Fibroblast of the aortic adventitia (primary cell): Measurements from ENCODE around the gene RAPGEF6. TPM values are rescaled to one million over a fixed set of nuclear protein-coding genes. Genes with fewer than 3 reads are reported as not detected.

Experiments
- DNase-seq: peaks from one replicate; pipeline ENCODE4 v3.0.0-alpha.2; 2010; ENCODE audit warnings: low read depth
- H3K4me3 ChIP-seq: 2 replicates; pipeline ENCODE4 v1.5.1; 2011; ENCODE audit warnings: low read depth, mild to moderate bottlenecking, control low read depth, low read length, moderate library complexity
- CTCF ChIP-seq: IDR thresholded peaks from 2 replicates; pipeline ENCODE4 v1.5.1; 2011; ENCODE audit warnings: mild to moderate bottlenecking, low read length, control low read depth, inconsistent platforms; ENCODE audit not compliant: insufficient read depth
- total RNA-seq: library from RNA; depleted of rRNA; stranded (reverse); fragments of >200 nt; gene quantifications from 2 replicates; pipeline ENCODE4 v1.2.3, GENCODE V29; 2012; ENCODE audit warnings: low replicate concordance

Gene RAPGEF6
- total RNA-seq, 1 donor, result 17.5 TPM

DNA sequence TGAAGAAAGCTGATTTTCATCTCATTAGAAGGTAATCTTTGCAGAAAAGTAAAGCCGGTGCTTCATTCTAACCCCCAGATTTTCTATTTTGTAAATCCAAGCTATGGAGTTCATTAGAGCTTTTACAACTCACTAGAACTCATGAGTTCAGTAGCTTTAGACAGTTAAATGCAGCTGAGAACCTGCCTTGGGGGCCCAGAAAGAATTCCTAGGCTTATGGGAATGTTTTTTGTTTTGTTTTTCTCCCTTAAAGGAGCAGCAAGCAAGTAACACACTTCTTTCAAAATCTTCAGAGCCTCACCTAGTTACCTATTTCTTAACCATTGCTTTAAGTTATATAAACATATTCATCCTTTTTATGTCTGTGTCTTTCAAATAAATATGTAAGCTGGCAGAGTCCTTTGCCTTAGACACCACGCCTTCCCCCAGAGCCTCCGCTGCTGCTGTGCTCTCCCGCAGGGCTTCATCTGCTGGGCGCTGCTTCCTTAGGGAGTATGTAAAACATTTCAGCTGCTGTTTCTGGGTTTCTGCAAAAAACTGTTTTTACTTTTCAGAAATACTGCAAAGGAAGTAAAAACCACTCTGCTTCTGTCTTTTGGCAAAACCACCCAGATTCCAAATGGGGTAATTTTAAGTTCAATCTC, 238.3 kb downstream of the RAPGEF6 start:
- no peak for TF ChIP-seq CTCF
- DNase-seq, result no peak
- no peak overlapping the region for H3K4me3 ChIP-seq

GRCh38 chr5:131396015-131396414, 239.0 kb downstream of the RAPGEF6 start:
- no peak for TF ChIP-seq CTCF
- no peak for DNase-seq

GRCh38 chr5:131394128-131394527, 240.9 kb downstream of the RAPGEF6 start:
- H3K4me3 ChIP-seq, result no peak overlapping the region
- no peak for TF ChIP-seq CTCF
- DNase-seq, result peak; percentile 90

More at GRCh38 chr5:131396015-131396414, 239.0 kb downstream of the RAPGEF6 start:
- no peak overlapping the region for H3K4me3 ChIP-seq

DNA sequence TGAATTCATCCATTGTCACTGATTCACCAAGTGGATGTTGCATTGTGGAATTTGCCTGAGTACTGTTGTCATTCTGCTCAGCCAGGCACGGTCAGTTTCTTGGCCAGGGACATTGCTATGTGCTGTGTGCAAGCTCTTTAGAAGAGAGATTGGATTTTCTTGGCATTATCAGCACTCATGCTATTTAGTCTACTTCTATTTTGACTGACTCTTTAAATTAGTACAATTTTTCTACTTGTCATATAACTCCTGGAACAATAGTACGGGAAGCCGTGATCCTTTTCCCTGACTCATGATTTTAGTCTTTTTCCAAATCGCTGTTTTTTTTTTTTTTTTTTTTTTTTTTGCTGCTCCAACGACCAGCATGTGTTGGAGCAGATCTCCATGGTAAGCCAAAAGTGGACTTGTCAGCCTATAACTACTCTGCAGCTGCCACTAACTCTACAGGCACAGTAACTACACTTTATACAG, 241.5 kb downstream of the RAPGEF6 start:
- no peak for TF ChIP-seq CTCF
- no peak overlapping the region for H3K4me3 ChIP-seq
- peak; percentile 91 for DNase-seq

DNA sequence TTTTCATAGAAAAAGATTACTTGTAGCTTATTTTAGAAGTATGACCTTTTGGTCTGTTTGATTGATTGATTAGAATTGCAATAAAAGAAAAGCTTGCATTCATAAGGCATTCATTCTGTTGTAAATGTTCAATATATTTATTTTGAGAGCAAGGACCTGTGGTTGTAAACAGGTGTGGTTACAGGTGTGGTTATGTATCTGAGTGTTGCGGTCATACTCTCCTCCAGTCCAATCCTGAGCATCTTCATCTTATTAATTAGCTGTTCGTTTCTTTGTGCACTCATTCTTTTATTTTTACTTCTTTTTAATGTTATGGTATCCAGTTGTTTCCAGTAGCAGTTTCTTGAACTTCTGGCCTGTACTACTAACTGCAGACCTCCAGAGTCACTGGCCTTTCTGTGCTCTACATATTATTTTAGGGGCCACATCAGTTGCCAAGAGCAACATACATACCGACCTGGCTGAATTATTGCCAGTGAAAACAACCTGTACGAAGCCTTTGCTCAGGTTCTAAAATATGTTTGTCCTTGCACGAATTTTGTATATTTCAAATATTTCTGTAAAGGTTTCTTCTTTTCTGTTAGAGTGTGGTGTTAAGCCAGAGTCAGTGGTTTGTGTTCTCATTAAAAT, 242.4 kb downstream of the RAPGEF6 start:
- no peak overlapping the region for H3K4me3 ChIP-seq
- DNase-seq, result no peak
- TF ChIP-seq CTCF, result no peak

DNA sequence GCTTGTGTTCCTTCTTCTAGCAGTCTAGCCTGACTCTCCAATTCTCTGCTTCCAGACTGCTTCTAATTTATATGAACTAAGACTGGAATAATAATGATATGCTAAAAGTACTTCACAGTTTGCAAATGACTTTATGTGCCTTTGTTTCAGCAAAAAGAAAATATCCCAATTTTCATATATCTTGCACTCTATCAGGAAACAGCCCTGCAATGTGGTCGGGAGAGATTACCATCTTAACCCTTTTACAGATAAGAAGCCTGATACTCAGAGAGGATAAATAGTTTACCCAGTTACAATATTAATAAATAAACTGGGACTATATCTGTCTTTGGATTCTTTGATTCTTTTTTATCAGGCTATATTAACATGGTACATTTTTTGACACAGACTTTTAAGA, 245.2 kb downstream of the RAPGEF6 start:
- no peak overlapping the region for H3K4me3 ChIP-seq
- DNase-seq, result no peak
- TF ChIP-seq CTCF, result no peak
